Measurements from ENCODE around the gene PLEKHB1. TPM values are rescaled to one million over a fixed set of nuclear protein-coding genes. Genes with fewer than 3 reads are reported as not detected.

PLEKHB1 gene
- total and polyA plus RNA-seq, 2 donors (not counting 1 experiment from before 2014, with no cell fraction given) = 0.41 to 2.5 TPM

GRCh38 chr11:73710964-73711363 is 64.6 kb downstream of the PLEKHB1 start:
- no peak overlapping the region for H3K9ac ChIP-seq (ENCODE audit: insufficient read depth, low read length)
- no peaks in the 10 kb centered on the region for H3K36me3 ChIP-seq (ENCODE audit: control insufficient read depth, insufficient read depth, low read length)
- H2AFZ ChIP-seq (ENCODE audit: low read length) = no peak overlapping the region
- H3K9me3 ChIP-seq (ENCODE audit: control insufficient read depth, insufficient read depth, low read depth, low read length) = no peaks in the 10 kb centered on the region
- H3K27ac ChIP-seq (ENCODE audit: insufficient read depth, low read length) = no peak overlapping the region
- no peaks in the 10 kb centered on the region for H3K79me2 ChIP-seq (ENCODE audit: control insufficient read depth, insufficient read depth, low read length)
- DNase-seq (ENCODE audit: low read depth in 2 of 2) = no peak
- no peak for TF ChIP-seq CTCF (conservative IDR thresholded peaks at IDR 0.05 in 1 of 2, IDR thresholded peaks at IDR 0.05 in 1 of 2; ENCODE audit: low read depth in 1 of 2, low read length in 2 of 2)
- no peak for TF ChIP-seq EZH2 (IDR thresholded peaks at IDR 0.05; ENCODE audit: low read length, missing control alignments)
- H3K4me2 ChIP-seq (ENCODE audit: extremely low read depth, insufficient read depth, low read length) = no peak overlapping the region
- H4K20me1 ChIP-seq (ENCODE audit: control insufficient read depth, extremely low read depth, insufficient read depth, low read length) = no peaks in the 10 kb centered on the region
- no peaks in the 10 kb centered on the region for H3K4me1 ChIP-seq (ENCODE audit: control insufficient read depth, extremely low read depth, insufficient read depth, low read length)
- no peaks in the 10 kb centered on the region for H3K27me3 ChIP-seq (ENCODE audit: control insufficient read depth, insufficient read depth, low read length)
- no peak overlapping the region for H3K4me3 ChIP-seq (replicated peaks in 1 of 4; ENCODE audit: control extremely low read depth in 1 of 4, insufficient read depth in 1 of 4, low read depth in 3 of 4, low read length in 4 of 4)

Other genes starting within 250 kb of the PLEKHB1 start
- 15.4 and 23.8 TPM in 2 replicates for gene FAM168A, start 48.5 kb upstream of the PLEKHB1 start, total RNA-seq
- gene FAM168A, start 48.5 kb upstream of the PLEKHB1 start, polyA plus RNA-seq = 16.3 and 17.8 TPM in 2 replicates
- 74.2 and 103 TPM in 2 replicates for gene RAB6A, start 114.5 kb downstream of the PLEKHB1 start, total RNA-seq
- 182 and 255 TPM in 2 replicates for gene RAB6A, start 114.5 kb downstream of the PLEKHB1 start, polyA plus RNA-seq
- gene MRPL48, start 141.3 kb downstream of the PLEKHB1 start, total RNA-seq = 25.4 and 32.9 TPM in 2 replicates
- gene MRPL48, start 141.3 kb downstream of the PLEKHB1 start, polyA plus RNA-seq = 46.2 and 46.3 TPM in 2 replicates
- gene COA4, start 230.3 kb downstream of the PLEKHB1 start, total RNA-seq = 64.7 TPM in 2 replicates
- 56.2 and 74.0 TPM in 2 replicates for gene COA4, start 230.3 kb downstream of the PLEKHB1 start, polyA plus RNA-seq
- gene PAAF1, start 230.4 kb downstream of the PLEKHB1 start, total RNA-seq = 9.2 TPM in 2 replicates
- gene PAAF1, start 230.4 kb downstream of the PLEKHB1 start, polyA plus RNA-seq = 17.5 and 20.0 TPM in 2 replicates

Data from fibroblast of lung (primary cell).